Natural killer cell (primary cell): ENCODE data around the gene AKIRIN2. TPM values are rescaled to one million over a fixed set of nuclear protein-coding genes. Genes with fewer than 3 reads are reported as not detected.

ENCODE experiments used
- ATAC-seq, 3 donors: fragments of 150-1000 bp in 2 of 3; fragments of 200-7000 bp in 1 of 3; cut with Tn5 transposase; 1 replicate in 1 of 3; 2 replicates in 2 of 3; pipeline ENCODE4 v1.10.0; 2021; ENCODE audit warnings: mild to moderate bottlenecking in 2 of 3, moderate library complexity in 2 of 3
- DNase-seq, 2 donors: peaks; one replicate each; pipeline versions ENCODE4 v3.0.0 to v3.0.0-alpha.2; 2013 to 2021; ENCODE audit warnings: mixed read lengths in 1 of 2
- H3K27ac ChIP-seq: one replicate; pipeline ENCODE4 v1.5.1; 2013; ENCODE audit warnings: mild to moderate bottlenecking, low read length
- H3K27me3 ChIP-seq: one replicate; pipeline ENCODE4 v1.6.1; 2013; ENCODE audit warnings: low read length; ENCODE audit not compliant: control insufficient read depth, insufficient read depth
- H3K36me3 ChIP-seq: one replicate; pipeline ENCODE4 v1.6.1; 2013; ENCODE audit warnings: low read length; ENCODE audit not compliant: control insufficient read depth, insufficient read depth
- H3K4me1 ChIP-seq: one replicate; pipeline ENCODE4 v1.6.1; 2013; ENCODE audit warnings: low read length; ENCODE audit not compliant: control insufficient read depth, insufficient read depth
- H3K4me3 ChIP-seq: one replicate; pipeline ENCODE4 v1.5.1; 2013; ENCODE audit warnings: low read length
- H3K9me3 ChIP-seq: one replicate; pipeline ENCODE4 v1.6.1; 2013; ENCODE audit warnings: low read length; ENCODE audit not compliant: control insufficient read depth, insufficient read depth
- H3K27ac Mint-ChIP-seq, 2 donors: one replicate each; pipeline ENCODE4 v1.8.0; 2022; ENCODE audit warnings: mild to moderate bottlenecking in 2 of 2, mixed read lengths in 2 of 2, moderate library complexity in 1 of 2
- H3K27me3 Mint-ChIP-seq, 2 donors: one replicate each; pipeline ENCODE4 v1.8.0; 2022; ENCODE audit warnings: low read depth in 2 of 2, mixed read lengths in 2 of 2
- H3K36me3 Mint-ChIP-seq: one replicate; pipeline ENCODE4 v1.8.0; 2022; ENCODE audit warnings: mixed read lengths
- H3K4me1 Mint-ChIP-seq, 2 donors: one replicate each; pipeline ENCODE4 v1.8.0; 2022; ENCODE audit warnings: mixed read lengths in 2 of 2
- H3K4me3 Mint-ChIP-seq: one replicate; pipeline ENCODE4 v1.8.0; 2022; ENCODE audit warnings: mild to moderate bottlenecking, moderate library complexity, mixed read lengths
- H3K9me3 Mint-ChIP-seq, 2 donors: one replicate each; pipeline ENCODE4 v1.8.0; 2022; ENCODE audit warnings: mixed read lengths in 2 of 2
- WGBS: methylation state at CpG from one replicate; pipeline ENCODE4 v1.1.7; 2013; ENCODE audit warnings: missing lambda C conversion rate; ENCODE audit not compliant: insufficient coverage; 5-methylcytosine and 5-hydroxymethylcytosine counted together
- intact Hi-C: fragments of 100-400 bp; cut with micrococcal nuclease; formaldehyde crosslinking; loops from one replicate; pipeline ENCODE4 v1.14.2; 2022
- total RNA-seq, 4 donors: library from RNA; stranded (reverse); fragments of 120-200 nt in 1 of 4; gene quantifications; one replicate each; pipeline versions ENCODE4 v1.2.3 to v1.2.4, GENCODE V29; 2013 to 2022
- TF ChIP-seq, protein P1 (sequence below): fragments of 200-600 bp; IDR thresholded peaks from one replicate; pipeline ENCODE4 v1.8.0; 2022; ENCODE audit warnings: antibody characterized with exemption

AKIRIN2 gene
- total RNA-seq, 3 donors from 2014 or later (not counting 1 experiment from before 2014, with no cell fraction given) = 102 to 156 (median 108) TPM

DNA sequence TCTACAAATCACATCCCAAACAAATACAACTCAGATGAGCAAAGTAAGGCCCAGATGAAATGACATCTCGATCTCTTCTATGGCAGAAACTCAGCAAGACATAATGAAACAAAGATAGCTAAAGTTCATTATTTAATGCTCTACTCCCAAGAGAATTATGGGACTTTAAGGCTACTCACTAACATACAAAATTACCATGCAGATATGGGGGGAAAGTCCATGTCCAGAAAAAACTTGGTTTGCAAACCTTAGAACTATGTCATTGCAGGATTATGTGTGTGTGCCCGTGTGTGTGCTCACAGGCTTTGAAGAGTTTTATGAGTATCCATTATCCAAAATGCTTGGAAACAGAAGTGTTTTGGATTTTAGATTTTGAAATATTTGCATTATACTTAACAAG, 34.0 kb downstream of the AKIRIN2 start:
- H3K36me3 Mint-ChIP-seq = no peaks in the 10 kb centered on the region

DNA sequence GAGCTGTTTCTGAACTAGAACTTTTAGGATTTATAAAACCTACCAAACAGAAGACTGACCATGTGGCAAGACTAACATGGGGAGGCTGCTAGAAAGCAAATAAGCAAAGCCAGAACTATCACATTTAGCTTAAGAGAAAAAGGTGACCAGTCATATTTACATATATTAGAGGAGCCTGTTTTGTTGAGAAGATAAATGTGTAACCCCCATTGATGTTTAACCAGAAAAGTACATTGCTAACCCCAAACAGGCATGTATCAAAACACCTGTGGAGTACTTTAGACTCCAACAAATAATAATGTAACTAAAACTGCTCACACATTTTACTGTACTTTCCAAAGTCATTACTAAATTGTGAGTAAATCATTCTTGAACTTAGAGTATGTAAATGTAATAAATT, 35.0 kb downstream of the AKIRIN2 start:
- H3K9me3 Mint-ChIP-seq = no peaks in the 10 kb centered on the region
- no peaks in the 10 kb centered on the region for H3K27me3 Mint-ChIP-seq
- TF ChIP-seq, protein P1, sequence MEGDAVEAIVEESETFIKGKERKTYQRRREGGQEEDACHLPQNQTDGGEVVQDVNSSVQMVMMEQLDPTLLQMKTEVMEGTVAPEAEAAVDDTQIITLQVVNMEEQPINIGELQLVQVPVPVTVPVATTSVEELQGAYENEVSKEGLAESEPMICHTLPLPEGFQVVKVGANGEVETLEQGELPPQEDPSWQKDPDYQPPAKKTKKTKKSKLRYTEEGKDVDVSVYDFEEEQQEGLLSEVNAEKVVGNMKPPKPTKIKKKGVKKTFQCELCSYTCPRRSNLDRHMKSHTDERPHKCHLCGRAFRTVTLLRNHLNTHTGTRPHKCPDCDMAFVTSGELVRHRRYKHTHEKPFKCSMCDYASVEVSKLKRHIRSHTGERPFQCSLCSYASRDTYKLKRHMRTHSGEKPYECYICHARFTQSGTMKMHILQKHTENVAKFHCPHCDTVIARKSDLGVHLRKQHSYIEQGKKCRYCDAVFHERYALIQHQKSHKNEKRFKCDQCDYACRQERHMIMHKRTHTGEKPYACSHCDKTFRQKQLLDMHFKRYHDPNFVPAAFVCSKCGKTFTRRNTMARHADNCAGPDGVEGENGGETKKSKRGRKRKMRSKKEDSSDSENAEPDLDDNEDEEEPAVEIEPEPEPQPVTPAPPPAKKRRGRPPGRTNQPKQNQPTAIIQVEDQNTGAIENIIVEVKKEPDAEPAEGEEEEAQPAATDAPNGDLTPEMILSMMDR = no peak
- H3K4me1 ChIP-seq = peaks cover 6% of the 10 kb centered on the region
- H3K27ac ChIP-seq = no peak overlapping the region
- no peaks in the 10 kb centered on the region for H3K9me3 ChIP-seq
- no peak for ATAC-seq
- intact Hi-C loops = no loop called here
- H3K4me1 Mint-ChIP-seq = peaks cover 13 to 20% of the 10 kb centered on the region in 2 donors
- peaks cover 9% of the 10 kb centered on the region for H3K36me3 ChIP-seq
- no peaks in the 10 kb centered on the region for H3K36me3 Mint-ChIP-seq
- no peaks in the 10 kb centered on the region for H3K27me3 ChIP-seq
- no peak for DNase-seq
- H3K4me3 ChIP-seq = no peak overlapping the region
- no peak overlapping the region for H3K4me3 Mint-ChIP-seq
- H3K27ac Mint-ChIP-seq = no peak overlapping the region

More for the DNA sequence above, 34.0 kb downstream of the AKIRIN2 start:
- Mint-ChIP-seq H3K9me3 (no peaks in the 10 kb centered on the region), H3K27me3 (no peaks in the 10 kb centered on the region), H3K4me1 (peaks cover 13 to 20% of the 10 kb centered on the region in 2 donors), H3K4me3 (no peak overlapping the region), H3K27ac (no peak overlapping the region)
- WGBS = 100% methylated on average over 1 of the region's 2 CpGs
- peaks cover 12% of the 10 kb centered on the region for H3K36me3 ChIP-seq
- H3K27me3 ChIP-seq = no peaks in the 10 kb centered on the region
- DNase-seq = no peak
- H3K27ac ChIP-seq = no peak overlapping the region
- TF ChIP-seq, protein P1 = no peak
- H3K9me3 ChIP-seq = no peaks in the 10 kb centered on the region
- peaks cover 6% of the 10 kb centered on the region for H3K4me1 ChIP-seq
- no peak overlapping the region for H3K4me3 ChIP-seq
- intact Hi-C loops = no loop called here
- ATAC-seq = no peak

DNA sequence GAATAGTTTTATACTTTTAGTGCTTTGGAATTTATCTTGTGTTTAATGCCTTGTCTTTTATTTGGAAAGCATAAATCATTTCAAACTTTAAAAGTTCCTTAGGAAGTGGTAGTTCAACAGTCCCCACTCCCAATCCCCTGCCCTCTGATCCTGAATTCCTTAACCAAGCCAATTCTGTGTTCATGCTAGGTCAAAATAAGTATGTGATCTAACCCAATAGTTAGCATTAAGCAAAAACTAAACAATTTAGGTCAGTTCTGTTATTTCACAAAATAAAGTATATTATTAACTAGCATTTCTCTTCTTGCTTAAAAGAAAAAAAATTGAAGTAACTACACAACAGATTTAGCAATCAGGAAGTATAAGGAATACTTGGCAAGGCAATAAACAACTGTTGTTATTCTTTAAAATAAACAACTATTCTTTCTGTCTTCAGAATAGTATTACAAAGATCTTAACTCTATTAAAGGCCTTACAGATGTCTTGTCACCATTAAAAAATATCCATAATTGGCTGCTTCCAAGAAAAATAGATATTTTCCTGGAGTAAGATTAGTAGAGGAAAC, 37.0 kb downstream of the AKIRIN2 start:
- DNase-seq (no peak), ATAC-seq (no peak)
- Mint-ChIP-seq H3K4me3 (no peak overlapping the region), H3K27me3 (no peaks in the 10 kb centered on the region), H3K4me1 (peaks cover 0 to 6% of the 10 kb centered on the region in 2 donors), H3K9me3 (no peaks in the 10 kb centered on the region), H3K27ac (no peak overlapping the region), H3K36me3 (no peaks in the 10 kb centered on the region)
- Histone ChIP-seq H3K9me3 (no peaks in the 10 kb centered on the region), H3K4me3 (no peak overlapping the region), H3K27ac (no peak overlapping the region), H3K27me3 (no peaks in the 10 kb centered on the region), H3K4me1 (no peaks in the 10 kb centered on the region), H3K36me3 (peaks cover 15% of the 10 kb centered on the region)
- intact Hi-C loops = no loop called here
- TF ChIP-seq, protein P1 = no peak

DNA sequence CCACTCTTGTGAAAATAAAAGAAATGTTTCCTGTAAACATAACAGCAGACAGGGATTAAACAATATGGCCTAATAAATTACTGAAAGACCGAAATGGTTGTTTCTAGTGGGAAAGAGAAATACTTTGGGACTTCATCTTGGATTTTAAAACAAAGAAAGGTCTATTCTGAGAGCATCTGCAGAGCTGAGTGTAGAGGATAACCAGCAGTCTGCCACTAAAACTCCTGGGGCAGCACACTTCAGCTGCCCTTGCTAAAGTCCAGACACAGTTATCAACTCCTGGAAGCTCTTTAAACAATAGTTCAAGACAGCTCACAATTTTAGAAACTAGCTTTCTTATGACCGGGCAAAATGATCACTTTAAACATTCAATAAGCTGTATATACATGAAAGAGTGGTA, 38.6 kb downstream of the AKIRIN2 start:
- intact Hi-C loops = no loop called here
- H3K9me3 Mint-ChIP-seq = no peaks in the 10 kb centered on the region
- TF ChIP-seq, protein P1 = no peak
- H3K27ac Mint-ChIP-seq = no peak overlapping the region
- Histone ChIP-seq H3K36me3 (peaks cover 18% of the 10 kb centered on the region), H3K27me3 (no peaks in the 10 kb centered on the region), H3K27ac (no peak overlapping the region), H3K9me3 (no peaks in the 10 kb centered on the region), H3K4me3 (no peak overlapping the region), H3K4me1 (no peaks in the 10 kb centered on the region)
- H3K36me3 Mint-ChIP-seq = no peaks in the 10 kb centered on the region
- DNase-seq (no peak), ATAC-seq (no peak)
- H3K4me3 Mint-ChIP-seq = no peak overlapping the region
- no peaks in the 10 kb centered on the region for H3K4me1 Mint-ChIP-seq
- H3K27me3 Mint-ChIP-seq = no peaks in the 10 kb centered on the region
- 92% methylated on average over 1 of the region's 2 CpGs for WGBS
